Left ventricle myocardium inferior (tissue), 1 donor: ENCODE results near the gene CDH12. TPM values are rescaled to one million over a fixed set of nuclear protein-coding genes. Genes with fewer than 3 reads are reported as not detected.

Experiments
- DNase-seq: peaks from one replicate; pipeline ENCODE4 v3.0.0-alpha.2; 2020
- H3K27ac ChIP-seq: fragments of 200-600 bp; replicated peaks from 2 replicates; pipeline ENCODE4 v1.8.0; 2021
- H3K27me3 ChIP-seq: fragments of 200-600 bp; 2 replicates; pipeline ENCODE4 v1.8.0; 2021; ENCODE audit warnings: low read depth
- H3K36me3 ChIP-seq: fragments of 200-600 bp; 2 replicates; pipeline ENCODE4 v1.8.0; 2021
- H3K4me1 ChIP-seq: fragments of 200-600 bp; 2 replicates; pipeline ENCODE4 v1.8.0; 2021
- H3K4me3 ChIP-seq: fragments of 200-600 bp; 2 replicates; pipeline ENCODE4 v1.8.0; 2021; ENCODE audit warnings: mild to moderate bottlenecking, moderate library complexity
- H3K9me3 ChIP-seq: fragments of 200-600 bp; replicated peaks from 2 replicates; pipeline ENCODE4 v1.8.0; 2021
- intact Hi-C: fragments of 100-400 bp; cut with micrococcal nuclease; formaldehyde crosslinking; loops from one replicate; pipeline ENCODE4 v1.11.0; 2022
- total RNA-seq: library from RNA; stranded (reverse); fragmentation: NEBNext Ultra II Directional; extraction: Animal tissue kit (Norgen Biotek cat#: 25700); gene quantifications from one replicate; pipeline ENCODE4 v1.2.1, GENCODE V29; 2021
- TF ChIP-seq, protein P1 (sequence below): fragments of 200-600 bp; IDR thresholded peaks from 2 replicates; pipeline ENCODE4 v1.8.0; 2021; ENCODE audit warnings: antibody characterized with exemption, mild to moderate bottlenecking, borderline replicate concordance
- donor health status: DM: no; HTN: yes; CAD: no; lungs with severe emphysema.

CDH12 gene
- total RNA-seq, 1 donor from 2014 or later: not detected

DNA sequence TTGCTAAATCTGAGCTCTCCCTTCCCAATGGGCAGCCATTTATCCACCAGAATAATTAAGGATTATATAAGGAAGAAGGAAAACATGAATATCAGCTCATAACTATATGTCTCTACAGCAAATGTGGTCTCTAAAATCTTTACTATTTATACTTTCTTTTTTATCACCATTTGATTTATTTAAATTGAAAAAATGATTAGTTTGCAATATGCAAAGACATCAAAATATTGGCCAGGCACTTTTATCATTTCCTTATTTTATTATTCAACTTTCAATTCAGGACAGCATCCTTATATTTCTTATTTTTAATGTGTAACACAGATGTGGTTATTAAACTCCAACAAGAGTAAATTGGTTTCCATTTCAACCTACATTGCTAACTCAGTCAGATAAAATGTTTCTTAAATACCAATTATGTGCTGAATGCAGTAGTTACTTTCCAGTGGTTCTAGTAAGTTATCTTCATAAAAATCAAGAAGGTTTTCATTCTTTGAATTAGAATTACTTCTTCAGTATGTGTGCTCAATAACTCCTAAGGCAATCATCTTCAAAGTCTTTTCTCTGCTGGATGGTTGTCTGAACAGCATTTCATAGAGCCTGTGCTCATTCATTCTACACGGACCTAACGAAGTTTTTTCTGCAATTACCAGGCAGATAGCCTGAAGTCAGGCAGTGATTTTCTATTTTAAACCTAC lies 1148.0 kb downstream of the CDH12 start:
- no peak overlapping the region for H3K27ac ChIP-seq
- no peaks in the 10 kb centered on the region for H3K4me1 ChIP-seq
- H3K9me3 ChIP-seq: no peaks in the 10 kb centered on the region
- H3K36me3 ChIP-seq: no peaks in the 10 kb centered on the region
- TF ChIP-seq, protein P1, sequence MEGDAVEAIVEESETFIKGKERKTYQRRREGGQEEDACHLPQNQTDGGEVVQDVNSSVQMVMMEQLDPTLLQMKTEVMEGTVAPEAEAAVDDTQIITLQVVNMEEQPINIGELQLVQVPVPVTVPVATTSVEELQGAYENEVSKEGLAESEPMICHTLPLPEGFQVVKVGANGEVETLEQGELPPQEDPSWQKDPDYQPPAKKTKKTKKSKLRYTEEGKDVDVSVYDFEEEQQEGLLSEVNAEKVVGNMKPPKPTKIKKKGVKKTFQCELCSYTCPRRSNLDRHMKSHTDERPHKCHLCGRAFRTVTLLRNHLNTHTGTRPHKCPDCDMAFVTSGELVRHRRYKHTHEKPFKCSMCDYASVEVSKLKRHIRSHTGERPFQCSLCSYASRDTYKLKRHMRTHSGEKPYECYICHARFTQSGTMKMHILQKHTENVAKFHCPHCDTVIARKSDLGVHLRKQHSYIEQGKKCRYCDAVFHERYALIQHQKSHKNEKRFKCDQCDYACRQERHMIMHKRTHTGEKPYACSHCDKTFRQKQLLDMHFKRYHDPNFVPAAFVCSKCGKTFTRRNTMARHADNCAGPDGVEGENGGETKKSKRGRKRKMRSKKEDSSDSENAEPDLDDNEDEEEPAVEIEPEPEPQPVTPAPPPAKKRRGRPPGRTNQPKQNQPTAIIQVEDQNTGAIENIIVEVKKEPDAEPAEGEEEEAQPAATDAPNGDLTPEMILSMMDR: no peak
- no peak for DNase-seq
- no peaks in the 10 kb centered on the region for H3K27me3 ChIP-seq
- H3K4me3 ChIP-seq: no peak overlapping the region
- intact Hi-C loops: no loop called here

DNA sequence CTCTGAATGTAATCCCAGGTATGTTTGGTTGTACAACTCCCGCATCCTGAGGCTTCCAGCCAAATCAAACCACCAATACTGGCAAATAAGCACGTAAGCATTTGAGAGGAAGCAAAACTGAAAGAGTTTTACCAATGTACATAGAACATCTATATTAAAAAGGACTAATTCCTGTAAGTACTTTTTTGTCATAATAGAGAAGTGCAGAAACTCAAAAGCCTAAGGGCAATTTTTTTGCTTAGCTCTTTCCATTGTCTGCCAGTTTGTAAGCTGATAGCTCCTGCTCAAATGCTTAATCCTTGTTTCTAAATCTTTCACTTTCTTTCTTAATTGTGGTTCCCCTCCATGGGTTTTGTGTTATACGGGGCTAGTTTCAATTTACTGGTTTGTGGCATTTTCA lies 1151.8 kb downstream of the CDH12 start:
- H3K4me3 ChIP-seq: no peak overlapping the region
- TF ChIP-seq, protein P1: no peak
- H3K9me3 ChIP-seq: peaks cover 6% of the 10 kb centered on the region
- intact Hi-C loops: no loop called here
- no peak for DNase-seq
- H3K36me3 ChIP-seq: no peaks in the 10 kb centered on the region
- H3K27ac ChIP-seq: no peak overlapping the region
- H3K4me1 ChIP-seq: no peaks in the 10 kb centered on the region
- no peaks in the 10 kb centered on the region for H3K27me3 ChIP-seq
